ENCODE measurements around the gene SNX3. TPM values are rescaled to one million over a fixed set of nuclear protein-coding genes. Genes with fewer than 3 reads are reported as not detected.

SNX3 gene
- total RNA-seq, 1 experiment from 2014 or later: 80.7 TPM

DNA sequence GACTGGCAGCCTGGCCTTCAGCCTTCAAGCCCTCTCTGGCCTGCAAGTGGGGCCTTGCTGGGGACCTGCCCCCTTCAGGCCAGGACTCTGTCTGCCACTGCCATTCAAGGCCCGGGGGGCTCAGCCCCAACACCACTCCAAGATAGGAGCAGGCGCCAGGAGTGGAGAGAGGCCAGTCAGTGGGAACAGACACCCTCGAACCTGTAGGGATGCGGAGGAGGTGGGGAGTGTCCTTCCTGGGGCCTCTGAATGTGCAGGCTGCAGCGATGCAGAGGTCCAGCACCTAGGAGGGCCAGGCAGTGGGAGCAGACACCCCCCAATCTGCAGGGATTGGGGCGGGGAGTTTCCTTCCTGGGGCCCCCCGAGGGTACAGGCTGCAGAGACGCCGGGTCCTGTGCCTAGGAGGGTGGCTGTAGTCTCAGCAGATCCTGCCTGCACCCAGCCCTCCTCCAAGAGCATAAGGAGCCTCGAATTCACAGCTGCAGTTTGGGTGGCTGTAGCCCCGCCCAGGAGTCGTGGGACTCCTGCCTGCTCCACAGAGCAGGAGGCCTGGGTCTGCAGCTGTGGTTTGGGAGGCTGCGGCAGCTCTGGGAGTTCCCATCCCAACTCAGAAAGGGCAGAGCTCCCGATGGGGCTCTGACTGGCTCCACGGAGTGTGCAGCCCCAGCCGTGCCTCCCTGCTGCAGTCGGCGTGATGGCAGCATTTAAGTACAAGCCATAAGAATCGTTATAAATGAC is 61.9 kb downstream of the SNX3 start:
- H3K4me1 Mint-ChIP-seq: peaks cover 0 to 7% of the 10 kb centered on the region in 2 experiments; a peak in 2 of 4 replicates
- no peak overlapping the region for H3K4me3 Mint-ChIP-seq
- no peak overlapping the region for H3K18ac ChIP-seq (ENCODE audit: insufficient read length, low read depth, low read length)
- DNase-seq: no peak
- H4K91ac ChIP-seq (ENCODE audit: insufficient read length, low read depth, low read length): no peak overlapping the region
- no peak overlapping the region for H2BK15ac ChIP-seq (ENCODE audit: low read depth, low read length)
- no peaks in the 10 kb centered on the region for H3K4me1 ChIP-seq (ENCODE audit: insufficient read depth, low read length)
- no peak overlapping the region for H3T11ph ChIP-seq (ENCODE audit: low read length)
- H3K9me3 Mint-ChIP-seq: no peaks in the 10 kb centered on the region
- no peak overlapping the region for H3K56ac ChIP-seq (ENCODE audit: insufficient read length, low read depth, low read length)
- no CpG with 5 or more reads among the region's 19 CpGs for WGBS (ENCODE audit: extremely low coverage, insufficient read length, low lambda C conversion rate)
- H3K23ac ChIP-seq (ENCODE audit: insufficient read length, low read depth, low read length): no peak overlapping the region
- H4K8ac ChIP-seq (replicated peaks; ENCODE audit: insufficient read length, low read depth, low read length): no peak overlapping the region
- no peaks in the 10 kb centered on the region for H3K79me1 ChIP-seq (ENCODE audit: insufficient read depth, low read depth, low read length, poor library complexity, severe bottlenecking)
- no peaks in the 10 kb centered on the region for H3K36me3 Mint-ChIP-seq (ENCODE audit: insufficient read depth in 1 of 3, low read depth in 3 of 3)
- H4K20me1 ChIP-seq (ENCODE audit: control insufficient read depth, insufficient read depth, insufficient read length): no peaks in the 10 kb centered on the region
- no peak overlapping the region for H2BK5ac ChIP-seq (ENCODE audit: insufficient read length, low read length)
- H2BK120ac ChIP-seq (ENCODE audit: low read depth, low read length, poor library complexity, severe bottlenecking): no peak overlapping the region
- peaks cover 6% of the 10 kb centered on the region; the same call in 1 of the 2 replicates for H3K27me3 Mint-ChIP-seq (ENCODE audit: low read depth)
- no peak overlapping the region for H3K14ac ChIP-seq (ENCODE audit: insufficient read depth, low read length)
- no peak overlapping the region for H2BK20ac ChIP-seq (ENCODE audit: low read depth, low read length, poor library complexity, severe bottlenecking)
- no peaks in the 10 kb centered on the region for H3K79me2 ChIP-seq (ENCODE audit: insufficient read depth, low read length)
- H3K4me2 ChIP-seq (ENCODE audit: insufficient read depth, insufficient read length, low read length): no peak overlapping the region
- no peak overlapping the region for H3K27ac ChIP-seq (ENCODE audit: insufficient read length, low read depth, low read length)
- H2AFZ ChIP-seq (ENCODE audit: low read length): no peak overlapping the region
- H4K5ac ChIP-seq (ENCODE audit: insufficient read length, low read depth, low read length): no peak overlapping the region
- H3K9me3 ChIP-seq (ENCODE audit: control insufficient read depth, low read depth, low read length): no peaks in the 10 kb centered on the region
- H3K9ac ChIP-seq (ENCODE audit: extremely low read depth, insufficient read length, low read length): no peak overlapping the region
- no peak overlapping the region for H2AK5ac ChIP-seq (ENCODE audit: insufficient read length, low read length)
- H3K4ac ChIP-seq (ENCODE audit: low read depth, low read length): no peak overlapping the region
- no peaks in the 10 kb centered on the region for H3K23me2 ChIP-seq (ENCODE audit: insufficient read length, low read depth, low read length, poor library complexity, severe bottlenecking)
- no peak for TF ChIP-seq CTCF (conservative IDR thresholded peaks at IDR 0.05)
- no peak overlapping the region for H2BK12ac ChIP-seq (ENCODE audit: insufficient read length, low read depth, low read length)
- no peak overlapping the region for H3K27ac Mint-ChIP-seq
- no peaks in the 10 kb centered on the region for H3K27me3 ChIP-seq (ENCODE audit: insufficient read depth, low read length)

All from H9 (cell line).